SK-N-SH (cell line): ENCODE measurements around the gene FRZB. TPM values are rescaled to one million over a fixed set of nuclear protein-coding genes. Genes with fewer than 3 reads are reported as not detected.

Source experiments
- CTCF ChIA-PET: fragments of 300-600, 350-600 bp; formaldehyde crosslinking; extraction: SDS; loops from one replicate; lab custom pipeline; 2021; lab: Yijun Ruan, JAX
- POLR2A ChIA-PET: fragments of 350-600 bp; sonication (Branson Sonifier 250); formaldehyde crosslinking; extraction: SDS; loops from one replicate; lab custom pipeline; 2020; ENCODE audit warnings: antibody characterized with exemption, inconsistent platforms; lab: Yijun Ruan, JAX
- DNase-seq: peaks from one replicate; pipeline ENCODE4 v3.0.0; 2012
- H2AFZ ChIP-seq: fragments of 200-600 bp; sonication (generic); 2 replicates; pipeline ENCODE4 v1.8.1; 2016; ENCODE audit warnings: antibody characterized with exemption, mild to moderate bottlenecking, low read depth
- H3F3A ChIP-seq: fragments of 200-600 bp; sonication (generic); replicated peaks from 2 replicates; pipeline ENCODE3; 2016; ENCODE audit warnings: antibody characterized with exemption, mild to moderate bottlenecking; ENCODE audit not compliant: insufficient read depth
- H3K27ac ChIP-seq, 2 experiments: fragments of 200-500 bp in 1 of 2; fragments of 200-600 bp in 1 of 2; sonication (Bioruptor generic) in 1 of 2; sonication (generic), shearing (Covaris generic) in 1 of 2; 2 replicates each; pipeline versions ENCODE4 v1.5.1 to v1.6.1; 2014 to 2016; ENCODE audit warnings: low read depth in 2 of 2, inconsistent platforms in 1 of 2, low read length in 1 of 2, mild to moderate bottlenecking in 1 of 2, mixed read lengths in 1 of 2
- H3K27me3 ChIP-seq: fragments of 200-600 bp; sonication (generic), shearing (Covaris generic); 2 replicates; pipeline ENCODE4 v1.6.1; 2016; ENCODE audit warnings: mixed run types; ENCODE audit not compliant: insufficient read depth
- H3K36me3 ChIP-seq, 2 experiments: fragments of 200-500 bp in 1 of 2; fragments of 200-600 bp in 1 of 2; sonication (Bioruptor generic) in 1 of 2; sonication (generic) in 1 of 2; replicated peaks in 1 of 2; 2 replicates each; pipeline versions ENCODE3 to v1.5.1; 2014 to 2016; ENCODE audit warnings: low read length in 1 of 2, mild to moderate bottlenecking in 1 of 2; ENCODE audit not compliant: insufficient read depth in 2 of 2, control insufficient read depth in 1 of 2
- H3K4me1 ChIP-seq, 2 experiments: fragments of 200-500 bp in 1 of 2; fragments of 200-600 bp in 1 of 2; sonication (Bioruptor generic) in 1 of 2; sonication (generic), shearing (Covaris generic) in 1 of 2; 2 replicates each; pipeline versions ENCODE4 v1.5.1 to v1.6.1; 2014 to 2016; ENCODE audit warnings: low read depth in 1 of 2, low read length in 1 of 2, mixed run types in 1 of 2; ENCODE audit not compliant: insufficient read depth in 2 of 2, control insufficient read depth in 1 of 2
- H3K4me2 ChIP-seq: fragments of 200-600 bp; sonication (generic), shearing (Covaris generic); 2 replicates; pipeline ENCODE4 v1.6.1; 2017; ENCODE audit warnings: mixed run types
- H3K4me3 ChIP-seq, 2 experiments: fragments of 200-500 bp in 1 of 2; fragments of 200-600 bp in 1 of 2; sonication (Bioruptor generic) in 1 of 2; sonication (generic), shearing (Covaris generic) in 1 of 2; 2 replicates each; pipeline versions ENCODE4 v1.5.1 to v1.8.1; 2014 to 2016; ENCODE audit warnings: low read depth in 2 of 2, inconsistent platforms in 1 of 2, low read length in 1 of 2, mild to moderate bottlenecking in 1 of 2, mixed read lengths in 1 of 2, moderate library complexity in 1 of 2
- H3K79me2 ChIP-seq: fragments of 200-600 bp; sonication (generic); 2 replicates; pipeline ENCODE4 v1.8.1; 2017; ENCODE audit warnings: mild to moderate bottlenecking; ENCODE audit not compliant: insufficient read depth
- H3K9ac ChIP-seq: fragments of 200-600 bp; sonication (generic); 2 replicates; pipeline ENCODE4 v1.6.1; 2017; ENCODE audit warnings: mixed run types
- H3K9me2 ChIP-seq: fragments of 200-600 bp; sonication (generic); 2 replicates; pipeline ENCODE4 v1.6.1; 2017; ENCODE audit warnings: mixed run types
- H3K9me3 ChIP-seq: fragments of 200-600 bp; sonication (generic); 2 replicates; pipeline ENCODE4 v1.6.1; 2017; ENCODE audit warnings: mixed run types, mild to moderate bottlenecking, moderate library complexity
- H4K20me1 ChIP-seq: fragments of 200-600 bp; sonication (generic); 2 replicates; pipeline ENCODE4 v1.6.1; 2017; ENCODE audit warnings: mild to moderate bottlenecking, mixed run types; ENCODE audit not compliant: insufficient read depth
- EZH2phosphoT487 ChIP-seq: fragments of 200-600 bp; sonication (generic); IDR thresholded peaks from 2 replicates; pipeline ENCODE4 v1.6.1; 2017; ENCODE audit warnings: low read depth, mixed run types, mild to moderate bottlenecking, antibody characterized with exemption, moderate library complexity, borderline replicate concordance
- FOSL2 ChIP-seq: IDR thresholded peaks from 2 replicates; pipeline ENCODE4 v1.4.0; 2012; ENCODE audit warnings: low read depth, mild to moderate bottlenecking, moderate library complexity, borderline replicate concordance
- FOXM1 ChIP-seq: IDR thresholded peaks from 2 replicates; pipeline ENCODE4 v1.4.0; 2012; ENCODE audit warnings: low read depth, mild to moderate bottlenecking
- GATA2 ChIP-seq: sonication (generic); formaldehyde crosslinking; IDR thresholded peaks from 2 replicates; pipeline ENCODE4 v1.5.0; 2020; ENCODE audit warnings: mild to moderate bottlenecking, missing genetic modification reagents
- JUND ChIP-seq: IDR thresholded peaks from 2 replicates; pipeline ENCODE4 v1.4.0; 2012
- MEF2A ChIP-seq: IDR thresholded peaks from 2 replicates; pipeline ENCODE4 v1.4.0; 2012; ENCODE audit warnings: low read depth, borderline replicate concordance
- MXI1 ChIP-seq: IDR thresholded peaks from 2 replicates; pipeline ENCODE4 v1.6.1; 2012; ENCODE audit warnings: mild to moderate bottlenecking, low read depth, low read length, improper control_type of control experiment
- RCOR1 ChIP-seq: fragments of 150-350 bp; IDR thresholded peaks from 2 replicates; pipeline ENCODE4 v1.6.1; 2017; ENCODE audit warnings: antibody characterized with exemption, low read length
- RFX5 ChIP-seq: IDR thresholded peaks from 2 replicates; pipeline ENCODE4 v1.6.1; 2012; ENCODE audit warnings: mild to moderate bottlenecking, improper control_type of control experiment, low read length
- TAF1 ChIP-seq: IDR thresholded peaks from 2 replicates; pipeline ENCODE4 v1.6.1; 2012; ENCODE audit warnings: low read depth, mild to moderate bottlenecking, low read length, moderate library complexity, borderline replicate concordance
- TCF12 ChIP-seq: IDR thresholded peaks from 2 replicates; pipeline ENCODE4 v1.4.0; 2012
- WGBS: methylation state at CpG from one replicate; pipeline ENCODE4 v1.1.6; 2017; ENCODE audit warnings: low lambda C conversion rate; 5-methylcytosine and 5-hydroxymethylcytosine counted together
- polyA plus RNA-seq, 3 experiments: library from polyadenylated mRNA; depleted of rRNA; stranded (reverse); fragments of >200 nt; gene quantifications; 2 replicates each; pipeline ENCODE4 v1.2.3, GENCODE V29; 2012
- TF ChIP-seq, protein P1 (sequence below): IDR thresholded peaks from 2 replicates; pipeline ENCODE4 v1.6.1; 2012; ENCODE audit warnings: mild to moderate bottlenecking, low read depth, low read length, moderate library complexity
- TF ChIP-seq, protein P2 (sequence below): fragments of 150-350 bp; IDR thresholded peaks from 2 replicates; pipeline ENCODE4 v1.6.1; 2016; ENCODE audit warnings: mild to moderate bottlenecking, low read depth, low read length
- TF ChIP-seq, protein P3 (sequence below): IDR thresholded peaks from 2 replicates; pipeline ENCODE4 v1.4.0; 2012; ENCODE audit warnings: low read depth, borderline replicate concordance

Gene FRZB
- polyA plus RNA-seq, 1 of the 3 experiments (the other 2 are of a cell fraction) = 3.5 TPM

DNA sequence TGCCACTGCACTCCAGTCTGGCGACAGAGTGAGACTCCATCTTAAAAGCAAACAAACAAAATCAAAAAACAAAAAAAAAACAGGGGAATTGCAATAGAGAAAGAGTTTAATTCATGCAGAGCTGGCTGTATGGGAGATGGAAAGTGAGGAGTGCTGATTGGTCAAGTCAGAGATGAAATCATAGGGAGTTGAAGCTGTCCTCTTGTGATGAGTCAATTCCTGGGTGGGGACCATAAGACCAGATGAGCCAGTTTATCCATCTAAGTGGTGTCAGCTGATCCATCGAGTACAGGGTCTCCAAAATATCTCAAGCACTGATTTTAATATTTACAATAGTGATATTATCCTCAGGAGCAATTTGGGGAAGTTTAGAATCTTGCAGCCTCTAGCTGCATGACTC is 45.3 kb downstream of the FRZB start:
- Histone ChIP-seq H4K20me1 (no peaks in the 10 kb centered on the region), H3K27me3 (no peaks in the 10 kb centered on the region), H3K36me3 (no peaks in the 10 kb centered on the region), H2AFZ (no peak overlapping the region), H3K27ac (no peak overlapping the region), H3K4me2 (no peak overlapping the region), H3K9ac (no peak overlapping the region), H3K4me1 (peaks cover 2 to 7% of the 10 kb centered on the region in 2 experiments; a peak in 3 of 4 replicates), H3K4me3 (no peak overlapping the region), H3K9me3 (no peaks in the 10 kb centered on the region), H3K9me2 (no peaks in the 10 kb centered on the region), H3K79me2 (no peaks in the 10 kb centered on the region), H3F3A (no peaks in the 10 kb centered on the region)
- ChIA-PET POLR2A (no interaction called here), CTCF (no interaction called here)
- no peak for DNase-seq
- TF ChIP-seq FOXM1 (no peak), MXI1 (no peak), JUND (no peak), TAF1 (no peak), GATA2 (CRISPR knock-in tag) (no peak), EZH2phosphoT487 (no peak), MEF2A (no peak), FOSL2 (no peak), RCOR1 (no peak), TCF12 (no peak), RFX5 (no peak)
- TF ChIP-seq, protein P1, sequence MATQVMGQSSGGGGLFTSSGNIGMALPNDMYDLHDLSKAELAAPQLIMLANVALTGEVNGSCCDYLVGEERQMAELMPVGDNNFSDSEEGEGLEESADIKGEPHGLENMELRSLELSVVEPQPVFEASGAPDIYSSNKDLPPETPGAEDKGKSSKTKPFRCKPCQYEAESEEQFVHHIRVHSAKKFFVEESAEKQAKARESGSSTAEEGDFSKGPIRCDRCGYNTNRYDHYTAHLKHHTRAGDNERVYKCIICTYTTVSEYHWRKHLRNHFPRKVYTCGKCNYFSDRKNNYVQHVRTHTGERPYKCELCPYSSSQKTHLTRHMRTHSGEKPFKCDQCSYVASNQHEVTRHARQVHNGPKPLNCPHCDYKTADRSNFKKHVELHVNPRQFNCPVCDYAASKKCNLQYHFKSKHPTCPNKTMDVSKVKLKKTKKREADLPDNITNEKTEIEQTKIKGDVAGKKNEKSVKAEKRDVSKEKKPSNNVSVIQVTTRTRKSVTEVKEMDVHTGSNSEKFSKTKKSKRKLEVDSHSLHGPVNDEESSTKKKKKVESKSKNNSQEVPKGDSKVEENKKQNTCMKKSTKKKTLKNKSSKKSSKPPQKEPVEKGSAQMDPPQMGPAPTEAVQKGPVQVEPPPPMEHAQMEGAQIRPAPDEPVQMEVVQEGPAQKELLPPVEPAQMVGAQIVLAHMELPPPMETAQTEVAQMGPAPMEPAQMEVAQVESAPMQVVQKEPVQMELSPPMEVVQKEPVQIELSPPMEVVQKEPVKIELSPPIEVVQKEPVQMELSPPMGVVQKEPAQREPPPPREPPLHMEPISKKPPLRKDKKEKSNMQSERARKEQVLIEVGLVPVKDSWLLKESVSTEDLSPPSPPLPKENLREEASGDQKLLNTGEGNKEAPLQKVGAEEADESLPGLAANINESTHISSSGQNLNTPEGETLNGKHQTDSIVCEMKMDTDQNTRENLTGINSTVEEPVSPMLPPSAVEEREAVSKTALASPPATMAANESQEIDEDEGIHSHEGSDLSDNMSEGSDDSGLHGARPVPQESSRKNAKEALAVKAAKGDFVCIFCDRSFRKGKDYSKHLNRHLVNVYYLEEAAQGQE = no peak
- TF ChIP-seq, protein P2, sequence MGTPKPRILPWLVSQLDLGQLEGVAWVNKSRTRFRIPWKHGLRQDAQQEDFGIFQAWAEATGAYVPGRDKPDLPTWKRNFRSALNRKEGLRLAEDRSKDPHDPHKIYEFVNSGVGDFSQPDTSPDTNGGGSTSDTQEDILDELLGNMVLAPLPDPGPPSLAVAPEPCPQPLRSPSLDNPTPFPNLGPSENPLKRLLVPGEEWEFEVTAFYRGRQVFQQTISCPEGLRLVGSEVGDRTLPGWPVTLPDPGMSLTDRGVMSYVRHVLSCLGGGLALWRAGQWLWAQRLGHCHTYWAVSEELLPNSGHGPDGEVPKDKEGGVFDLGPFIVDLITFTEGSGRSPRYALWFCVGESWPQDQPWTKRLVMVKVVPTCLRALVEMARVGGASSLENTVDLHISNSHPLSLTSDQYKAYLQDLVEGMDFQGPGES = no peak
- TF ChIP-seq, protein P3, sequence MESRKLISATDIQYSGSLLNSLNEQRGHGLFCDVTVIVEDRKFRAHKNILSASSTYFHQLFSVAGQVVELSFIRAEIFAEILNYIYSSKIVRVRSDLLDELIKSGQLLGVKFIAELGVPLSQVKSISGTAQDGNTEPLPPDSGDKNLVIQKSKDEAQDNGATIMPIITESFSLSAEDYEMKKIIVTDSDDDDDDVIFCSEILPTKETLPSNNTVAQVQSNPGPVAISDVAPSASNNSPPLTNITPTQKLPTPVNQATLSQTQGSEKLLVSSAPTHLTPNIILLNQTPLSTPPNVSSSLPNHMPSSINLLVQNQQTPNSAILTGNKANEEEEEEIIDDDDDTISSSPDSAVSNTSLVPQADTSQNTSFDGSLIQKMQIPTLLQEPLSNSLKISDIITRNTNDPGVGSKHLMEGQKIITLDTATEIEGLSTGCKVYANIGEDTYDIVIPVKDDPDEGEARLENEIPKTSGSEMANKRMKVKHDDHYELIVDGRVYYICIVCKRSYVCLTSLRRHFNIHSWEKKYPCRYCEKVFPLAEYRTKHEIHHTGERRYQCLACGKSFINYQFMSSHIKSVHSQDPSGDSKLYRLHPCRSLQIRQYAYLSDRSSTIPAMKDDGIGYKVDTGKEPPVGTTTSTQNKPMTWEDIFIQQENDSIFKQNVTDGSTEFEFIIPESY = no peak
- WGBS = 74% methylated on average over 2 of the region's 2 CpGs
